Choroid plexus epithelial cell (primary cell): ENCODE data around the gene MCTP1.

ENCODE experiments used
- DNase-seq: peaks from one replicate; pipeline ENCODE4 v3.0.0-alpha.2; 2010; ENCODE audit warnings: low read depth
- H3K4me3 ChIP-seq: 2 replicates; pipeline ENCODE4 v1.5.1; 2011; ENCODE audit warnings: low read depth, mild to moderate bottlenecking, control low read depth, low read length, moderate library complexity
- CTCF ChIP-seq: conservative IDR thresholded peaks from 2 replicates; pipeline ENCODE4 v1.5.1; 2011; ENCODE audit warnings: low read depth, mild to moderate bottlenecking, control low read depth, inconsistent platforms, low read length, moderate library complexity

Gene MCTP1

GRCh38 chr5:94698197-94698596 is 586.7 kb downstream of the MCTP1 start:
- no peak overlapping the region for H3K4me3 ChIP-seq
- no peak for DNase-seq
- TF ChIP-seq CTCF, result no peak

GRCh38 chr5:94694671-94695070 is 590.2 kb downstream of the MCTP1 start:
- peak; percentile 60 for DNase-seq
- no peak overlapping the region for H3K4me3 ChIP-seq
- TF ChIP-seq CTCF, result no peak

- no peak for DNase-seq
- TF ChIP-seq CTCF, result no peak
These were observed 591.0 kb downstream of the MCTP1 start for GRCh38 chr5:94693845-94694370.

GRCh38 chr5:94693043-94693822 is 591.7 kb downstream of the MCTP1 start:
- TF ChIP-seq CTCF, result peak; percentile 52
- peak; percentile 90 for DNase-seq
- H3K4me3 ChIP-seq, result no peak overlapping the region

More at GRCh38 chr5:94693845-94694370, 591.0 kb downstream of the MCTP1 start:
- H3K4me3 ChIP-seq, result no peak overlapping the region

GRCh38 chr5:94692581-94692980 is 592.3 kb downstream of the MCTP1 start:
- DNase-seq, result no peak
- H3K4me3 ChIP-seq, result no peak overlapping the region
- no peak for TF ChIP-seq CTCF

GRCh38 chr5:94691949-94692348 is 592.9 kb downstream of the MCTP1 start:
- DNase-seq, result peak; percentile 96
- H3K4me3 ChIP-seq, result no peak overlapping the region

More at GRCh38 chr5:94691949-94692348, 592.9 kb downstream of the MCTP1 start:
- no peak for TF ChIP-seq CTCF
